ENCODE measurements around the gene OR2T12.
"Not testable (repeated sequence)": the region's sequence is repeated elsewhere in the genome, so short reads cannot be mapped to it uniquely, and the experiment has no call there.

OR2T12 gene

DNA sequence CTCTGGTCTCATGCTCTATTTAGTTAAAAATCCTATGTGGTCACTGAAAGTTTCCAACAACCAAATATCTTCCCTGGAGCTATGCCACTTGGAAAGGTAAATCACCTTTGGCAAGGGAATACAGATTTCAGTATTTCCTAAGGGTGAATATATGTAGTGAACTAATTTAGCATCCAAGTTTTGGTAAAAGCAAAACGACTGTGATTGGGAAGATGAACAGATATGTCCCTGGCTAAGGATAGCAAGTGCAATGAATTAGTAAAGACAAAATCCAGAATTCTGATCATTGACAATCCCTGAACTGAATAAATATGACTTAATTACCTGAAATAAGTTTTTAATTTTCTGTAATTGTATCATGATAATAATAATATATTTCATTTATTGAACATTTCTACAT, 25.3 kb downstream of the OR2T12 start, which contains the start of gene OR2T33:
Gene OR2T33 (minus strand): TSS at position 101 of the 400 bp plus-strand sequence. CDS start 4,162 bp downstream, outside the sequence.
- Histone ChIP-seq H3K79me2 (ENCODE audit: low read length) (no peaks in the 10 kb centered on the region), H3K27ac (ENCODE audit: low read length) (no peak within 1 kb of the TSS), H3K36me3 (replicated peaks; ENCODE audit: low read depth, low read length) (no peaks in the 10 kb centered on the region), H4K20me1 (ENCODE audit: insufficient read depth, low read length) (no peaks in the 10 kb centered on the region), H3K9ac (ENCODE audit: low read length) (no peak within 1 kb of the TSS), H3K4me1 (ENCODE audit: low read length) (no peaks in the 10 kb centered on the region), H3K27me3 (ENCODE audit: low read depth, low read length) (no peaks in the 10 kb centered on the region), H2AFZ (ENCODE audit: low read depth, low read length) (no peak within 1 kb of the TSS), H3K9me3 (ENCODE audit: insufficient read depth, low read length) (no peaks in the 10 kb centered on the region), H3K4me2 (ENCODE audit: low read length) (no peak within 1 kb of the TSS), H3K4me3 (ENCODE audit: low read length) (no peak within 1 kb of the TSS)
- no peak for TF ChIP-seq EZH2phosphoT487 (IDR thresholded peaks at IDR 0.05; ENCODE audit: low read depth)
- TF ChIP-seq, protein P1, sequence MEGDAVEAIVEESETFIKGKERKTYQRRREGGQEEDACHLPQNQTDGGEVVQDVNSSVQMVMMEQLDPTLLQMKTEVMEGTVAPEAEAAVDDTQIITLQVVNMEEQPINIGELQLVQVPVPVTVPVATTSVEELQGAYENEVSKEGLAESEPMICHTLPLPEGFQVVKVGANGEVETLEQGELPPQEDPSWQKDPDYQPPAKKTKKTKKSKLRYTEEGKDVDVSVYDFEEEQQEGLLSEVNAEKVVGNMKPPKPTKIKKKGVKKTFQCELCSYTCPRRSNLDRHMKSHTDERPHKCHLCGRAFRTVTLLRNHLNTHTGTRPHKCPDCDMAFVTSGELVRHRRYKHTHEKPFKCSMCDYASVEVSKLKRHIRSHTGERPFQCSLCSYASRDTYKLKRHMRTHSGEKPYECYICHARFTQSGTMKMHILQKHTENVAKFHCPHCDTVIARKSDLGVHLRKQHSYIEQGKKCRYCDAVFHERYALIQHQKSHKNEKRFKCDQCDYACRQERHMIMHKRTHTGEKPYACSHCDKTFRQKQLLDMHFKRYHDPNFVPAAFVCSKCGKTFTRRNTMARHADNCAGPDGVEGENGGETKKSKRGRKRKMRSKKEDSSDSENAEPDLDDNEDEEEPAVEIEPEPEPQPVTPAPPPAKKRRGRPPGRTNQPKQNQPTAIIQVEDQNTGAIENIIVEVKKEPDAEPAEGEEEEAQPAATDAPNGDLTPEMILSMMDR (IDR thresholded peaks at IDR 0.05; ENCODE audit: low read depth, low read length): no peak

DNA sequence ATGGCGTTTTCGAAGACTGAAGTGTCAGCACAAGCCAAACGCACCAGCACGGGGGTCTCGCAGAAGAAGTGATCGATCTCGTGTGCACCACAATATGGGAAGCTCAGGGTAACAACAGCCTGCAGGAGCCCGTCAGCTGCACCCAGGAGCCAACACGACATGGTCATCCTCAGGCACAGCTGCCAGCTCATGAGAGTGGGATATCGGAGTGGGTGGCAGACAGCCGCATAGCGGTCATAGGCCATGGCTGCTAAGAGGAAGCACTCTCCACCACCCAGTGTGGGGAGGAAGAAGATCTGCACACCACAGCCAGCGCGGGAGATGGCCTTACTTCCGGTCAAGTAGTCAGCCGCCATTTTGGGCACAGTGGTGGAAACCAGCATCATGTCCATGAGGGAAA, 30.0 kb downstream of the OR2T12 start:
- not testable (repeated sequence) for H4K20me1 ChIP-seq (ENCODE audit: insufficient read depth, low read length); H3K4me1 ChIP-seq (ENCODE audit: low read length); H3K27me3 ChIP-seq (ENCODE audit: low read depth, low read length); H3K9ac ChIP-seq (ENCODE audit: low read length); H3K4me3 ChIP-seq (ENCODE audit: low read length); H3K79me2 ChIP-seq (ENCODE audit: low read length); H3K4me2 ChIP-seq (ENCODE audit: low read length); H3K36me3 ChIP-seq (replicated peaks; ENCODE audit: low read depth, low read length); H3K27ac ChIP-seq (ENCODE audit: low read length); H2AFZ ChIP-seq (ENCODE audit: low read depth, low read length); H3K9me3 ChIP-seq (ENCODE audit: insufficient read depth, low read length)

DNA sequence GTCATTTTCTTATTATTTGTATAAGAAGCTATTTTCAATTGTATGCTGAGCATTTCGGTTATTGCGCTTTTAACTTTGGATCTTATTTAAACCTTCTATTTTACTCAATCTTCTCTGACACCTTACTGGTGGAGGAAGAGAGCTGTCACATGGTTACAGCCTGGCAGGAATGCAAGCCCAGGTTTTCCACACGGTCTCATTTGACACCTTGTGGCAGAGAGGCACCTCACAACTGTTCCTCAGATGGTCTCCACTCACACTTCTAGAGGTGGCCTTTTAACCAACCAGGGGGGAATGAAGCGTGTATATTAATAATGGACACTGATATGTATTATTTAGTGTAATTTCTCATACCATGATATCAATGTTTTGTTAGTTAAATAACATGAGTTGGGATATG, 35.0 kb downstream of the OR2T12 start:
- no peak overlapping the region for H3K27ac ChIP-seq (ENCODE audit: low read length)
- H3K9me3 ChIP-seq (ENCODE audit: insufficient read depth, low read length): no peaks in the 10 kb centered on the region
- H4K20me1 ChIP-seq (ENCODE audit: insufficient read depth, low read length): no peaks in the 10 kb centered on the region
- no peaks in the 10 kb centered on the region for H3K79me2 ChIP-seq (ENCODE audit: low read length)
- TF ChIP-seq, protein P1 (IDR thresholded peaks at IDR 0.05; ENCODE audit: low read depth, low read length): no peak
- TF ChIP-seq EZH2phosphoT487 (IDR thresholded peaks at IDR 0.05; ENCODE audit: low read depth): no peak
- no peaks in the 10 kb centered on the region for H3K36me3 ChIP-seq (replicated peaks; ENCODE audit: low read depth, low read length)
- H2AFZ ChIP-seq (ENCODE audit: low read depth, low read length): no peak overlapping the region
- H3K9ac ChIP-seq (ENCODE audit: low read length): no peak overlapping the region
- no peak overlapping the region for H3K4me3 ChIP-seq (ENCODE audit: low read length)
- no peaks in the 10 kb centered on the region for H3K27me3 ChIP-seq (ENCODE audit: low read depth, low read length)
- H3K4me2 ChIP-seq (ENCODE audit: low read length): no peak overlapping the region
- no peaks in the 10 kb centered on the region for H3K4me1 ChIP-seq (ENCODE audit: low read length)

DNA sequence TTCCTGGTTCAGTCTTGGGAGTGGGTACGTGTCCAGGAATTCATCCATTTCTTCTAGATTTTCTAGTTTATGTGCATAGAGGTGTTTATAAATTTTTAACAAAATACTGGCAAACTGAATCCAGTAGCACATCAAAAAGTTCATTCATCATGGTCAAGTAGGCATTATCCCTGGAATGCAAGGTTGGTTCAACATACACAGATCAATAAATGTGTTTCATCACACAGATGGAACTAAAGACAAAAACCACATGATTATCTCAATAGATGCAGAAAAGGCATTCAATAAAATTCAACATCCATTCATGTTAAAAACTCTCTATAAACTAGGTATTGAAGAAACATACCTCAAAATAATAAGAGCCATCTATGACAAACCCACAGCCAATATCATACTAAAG, 43.9 kb downstream of the OR2T12 start:
- not testable (repeated sequence) for H3K36me3 ChIP-seq (replicated peaks; ENCODE audit: low read depth, low read length); H3K4me3 ChIP-seq (ENCODE audit: low read length); H3K9me3 ChIP-seq (ENCODE audit: insufficient read depth, low read length); H3K4me1 ChIP-seq (ENCODE audit: low read length); H3K79me2 ChIP-seq (ENCODE audit: low read length); H2AFZ ChIP-seq (ENCODE audit: low read depth, low read length); H4K20me1 ChIP-seq (ENCODE audit: insufficient read depth, low read length); H3K4me2 ChIP-seq (ENCODE audit: low read length); H3K27ac ChIP-seq (ENCODE audit: low read length); H3K27me3 ChIP-seq (ENCODE audit: low read depth, low read length); H3K9ac ChIP-seq (ENCODE audit: low read length)

DNA sequence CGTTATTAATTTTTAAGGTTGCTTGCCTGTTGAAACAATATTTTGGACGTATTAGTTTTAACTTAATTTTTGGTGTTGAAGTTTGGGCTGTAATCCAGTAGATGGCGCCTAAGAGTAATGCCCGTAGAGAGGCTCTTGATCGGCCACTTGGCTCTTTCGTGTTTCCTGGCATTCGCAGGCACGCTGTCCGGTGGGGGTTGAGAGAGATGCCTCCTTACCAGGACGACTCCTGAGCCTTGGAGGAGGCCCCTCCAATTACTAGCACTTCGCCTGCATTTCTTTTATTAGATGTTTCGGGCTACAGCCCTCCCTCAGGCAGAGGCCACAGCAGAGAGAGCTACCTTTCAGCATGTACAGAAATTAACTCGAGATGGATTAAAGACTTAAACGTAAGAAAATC, 60.0 kb downstream of the OR2T12 start:
- Histone ChIP-seq H3K4me2 (ENCODE audit: low read length) (peak overlapping the region; percentile 63), H3K27me3 (ENCODE audit: low read depth, low read length) (no peaks in the 10 kb centered on the region), H3K36me3 (replicated peaks; ENCODE audit: low read depth, low read length) (no peaks in the 10 kb centered on the region)

More for the DNA sequence above, 60.0 kb downstream of the OR2T12 start:
- Histone ChIP-seq H3K4me3 (ENCODE audit: low read length) (peak overlapping the region; percentile 59), H3K9ac (ENCODE audit: low read length) (no peak overlapping the region), H2AFZ (ENCODE audit: low read depth, low read length) (0 out of 2 replicates have a peak overlapping the region, but pooled peaks have one; percentile 35), H3K4me1 (ENCODE audit: low read length) (no peaks in the 10 kb centered on the region), H4K20me1 (ENCODE audit: insufficient read depth, low read length) (no peaks in the 10 kb centered on the region), H3K27ac (ENCODE audit: low read length) (no peak overlapping the region), H3K9me3 (ENCODE audit: insufficient read depth, low read length) (no peaks in the 10 kb centered on the region), H3K79me2 (ENCODE audit: low read length) (no peaks in the 10 kb centered on the region)
- TF ChIP-seq EZH2phosphoT487 (IDR thresholded peaks at IDR 0.05; ENCODE audit: low read depth): no peak
- TF ChIP-seq, protein P1 (IDR thresholded peaks at IDR 0.05; ENCODE audit: low read depth, low read length): peak; percentile 76

All from OCI-LY3 (cell line).